Measurements from ENCODE around the gene SLC16A6.
"Not testable (repeated sequence)": the region's sequence is repeated elsewhere in the genome, so short reads cannot be mapped to it uniquely, and the experiment has no call there.

The SLC16A6 gene

DNA sequence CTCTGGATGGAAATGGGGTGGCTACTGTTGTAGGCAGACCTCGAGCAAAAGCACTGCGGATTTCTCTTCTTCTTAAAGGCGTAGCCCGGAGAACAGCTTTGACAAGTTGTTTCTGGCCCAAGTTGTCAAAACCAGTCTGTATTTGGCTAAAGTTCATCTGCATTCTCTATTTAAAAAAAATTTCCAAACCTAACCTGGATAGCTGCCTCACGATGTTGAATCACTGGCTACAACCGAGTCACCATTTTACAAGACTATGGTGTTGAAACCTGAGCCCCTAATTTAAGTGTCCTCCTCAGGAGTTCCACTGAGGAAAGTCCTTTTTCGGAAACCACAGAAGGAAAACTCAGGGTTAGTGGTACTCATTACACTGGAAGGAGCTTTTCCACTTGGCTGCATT is 1.5 kb downstream of the SLC16A6 start:
- DNase-seq = peak; percentile 22

- DNase-seq = peak; percentile 25
Observed at GRCh38 chr17:68288804-68289203, 2.1 kb downstream of the SLC16A6 start.

DNA sequence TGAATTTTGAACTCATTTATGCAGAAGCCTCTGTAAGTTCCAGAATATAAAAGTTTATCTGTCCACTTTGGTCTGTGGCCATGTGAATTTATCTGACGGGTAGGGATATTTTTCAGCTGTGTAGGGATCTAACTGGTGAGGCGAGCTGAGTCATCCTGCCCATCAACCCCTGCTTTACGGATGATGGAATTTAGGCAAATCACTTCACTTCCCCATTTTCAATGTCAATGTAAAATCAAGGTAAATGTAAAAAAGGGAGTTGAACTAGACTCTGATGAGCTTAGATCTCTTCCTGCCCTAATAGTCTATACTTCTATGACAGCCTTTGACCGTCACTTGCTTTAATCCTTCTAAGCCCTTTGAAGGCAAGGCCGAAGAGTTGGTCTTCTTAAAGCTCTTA is 2.6 kb downstream of the SLC16A6 start:
- no peak for DNase-seq

- not testable (repeated sequence) for DNase-seq
Observed at GRCh38 chr17:68281965-68282364, 9.0 kb downstream of the SLC16A6 start.

DNA sequence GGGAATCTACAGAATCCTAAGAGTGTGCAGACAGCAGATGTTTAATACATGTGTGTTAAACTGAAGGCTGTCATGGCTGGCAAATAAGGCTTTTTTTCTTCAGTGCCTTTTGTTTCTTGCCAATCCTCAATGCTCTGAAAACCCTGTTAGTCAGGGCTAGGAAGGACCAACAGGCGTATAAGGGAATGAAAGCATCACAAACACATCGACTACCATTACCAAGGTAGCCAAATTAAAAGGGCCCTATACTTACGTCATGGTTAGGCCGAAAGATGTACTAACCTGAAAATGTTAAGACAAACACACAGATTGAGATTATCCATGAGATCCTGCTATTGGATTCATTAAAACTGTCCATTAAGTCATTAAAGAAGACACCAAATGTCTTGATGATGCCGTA is 13.1 kb downstream of the SLC16A6 start:
- peak; percentile 13 for DNase-seq

DNA sequence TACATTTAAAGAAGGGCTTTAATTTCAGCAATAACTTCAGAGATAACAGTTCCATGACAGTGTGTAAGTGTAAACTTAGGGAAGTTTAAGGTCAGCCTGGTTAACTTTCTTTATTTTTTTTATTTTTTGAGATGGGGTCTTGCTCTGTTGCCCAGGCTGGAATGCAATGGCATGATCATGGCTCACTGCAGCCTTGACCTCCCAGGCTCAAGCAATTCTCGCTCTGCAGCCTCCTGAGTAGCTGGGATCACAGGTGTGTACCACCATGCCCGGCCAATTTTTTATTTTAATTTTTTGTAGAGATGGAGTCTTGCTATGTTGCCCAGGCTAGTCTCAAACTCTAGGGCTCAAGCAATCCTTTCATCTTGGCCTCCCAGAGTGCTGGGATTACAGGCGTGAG is 14.6 kb downstream of the SLC16A6 start:
- not testable (repeated sequence) for DNase-seq

GRCh38 chr17:68273722-68274121 is 17.2 kb downstream of the SLC16A6 start:
- no peak for DNase-seq

- DNase-seq = not testable (repeated sequence)
Observed at GRCh38 chr17:68265833-68266232, 25.1 kb downstream of the SLC16A6 start.

- DNase-seq = peak; percentile 66
Observed at GRCh38 chr17:68263101-68263681, 27.7 kb downstream of the SLC16A6 start.

DNA sequence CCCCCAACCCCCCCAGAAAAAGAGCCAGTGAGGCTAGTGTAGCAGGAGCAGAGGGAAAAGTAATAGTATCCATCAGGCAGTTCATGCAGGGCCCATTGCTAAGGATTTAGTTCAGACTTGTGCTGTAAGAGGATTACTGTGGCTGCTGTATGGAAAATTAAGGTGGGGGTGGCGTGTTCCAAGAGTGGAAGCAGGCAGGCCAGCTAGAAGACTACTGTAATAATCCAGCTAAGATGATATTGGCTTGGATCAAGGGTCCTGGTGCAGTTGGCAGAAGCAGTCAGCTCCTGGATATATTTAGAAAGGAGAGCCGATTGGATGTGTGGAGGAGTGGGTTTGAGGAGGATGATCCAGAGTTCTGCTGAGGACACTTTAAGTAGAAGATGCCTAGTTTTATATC is 28.5 kb downstream of the SLC16A6 start:
- DNase-seq = not testable (repeated sequence)

- peak; percentile 65 for DNase-seq
Observed at GRCh38 chr17:68260051-68260762, 30.7 kb downstream of the SLC16A6 start.

GRCh38 chr17:68259648-68259951 is 31.3 kb downstream of the SLC16A6 start:
- DNase-seq = peak; percentile 52

DNA sequence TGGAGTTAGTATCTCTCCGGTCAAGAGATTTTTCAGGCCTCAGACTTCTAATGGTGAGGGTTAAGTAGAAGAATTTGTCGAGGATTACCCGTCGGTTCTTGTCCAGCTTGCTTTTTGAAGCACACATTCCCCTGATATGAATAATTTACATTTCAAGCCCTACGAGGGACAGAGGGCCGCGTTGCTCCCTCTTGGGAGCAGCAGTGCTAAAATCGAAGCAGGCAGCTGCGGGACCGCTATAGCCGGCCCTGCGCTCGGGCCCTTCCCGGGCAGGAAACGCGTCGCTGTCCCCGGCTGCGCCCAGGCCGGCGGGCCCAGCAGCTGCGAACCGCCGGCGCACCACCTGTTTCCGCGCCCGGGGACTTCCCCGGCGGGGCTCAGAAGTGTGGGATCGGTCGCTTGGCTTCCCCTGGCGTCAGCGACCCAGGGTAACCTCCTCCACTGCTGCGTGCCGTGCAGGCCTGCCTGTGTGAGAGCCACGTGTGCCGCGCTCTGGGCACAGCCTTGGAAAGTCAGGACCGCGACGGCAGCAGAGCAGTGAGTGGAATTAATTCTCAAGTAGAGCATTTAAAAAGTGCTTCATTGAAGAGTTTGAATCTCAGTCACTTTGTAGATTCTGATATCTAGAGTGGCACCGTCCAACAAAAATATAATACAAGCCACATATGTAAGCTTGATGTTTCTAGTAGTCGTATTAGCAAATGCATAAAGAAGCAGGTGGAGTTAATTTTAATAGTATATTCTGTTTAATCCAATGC is 31.9 kb downstream of the SLC16A6 start:
- peak; percentile 73 for DNase-seq

DNA sequence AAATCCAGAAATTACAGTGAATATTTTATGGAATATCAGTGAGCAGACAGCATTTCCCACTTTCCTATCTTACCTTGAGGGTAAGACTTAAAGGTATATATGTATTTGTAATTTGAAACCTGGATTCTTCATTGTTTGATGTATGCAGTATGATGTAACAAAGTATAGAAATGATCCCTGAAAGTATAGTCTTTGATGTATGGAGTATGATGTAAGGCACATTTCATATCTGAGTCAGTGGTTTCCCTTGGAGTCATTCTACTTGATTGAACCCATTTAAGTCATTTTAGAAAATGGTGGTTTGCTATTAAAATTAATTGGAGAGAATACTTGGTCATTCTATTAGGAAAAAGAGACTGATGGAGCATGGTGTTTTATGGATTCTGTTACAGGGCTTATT is 33.0 kb downstream of the SLC16A6 start:
- no peak for DNase-seq

GRCh38 chr17:68256701-68257100 is 34.2 kb downstream of the SLC16A6 start:
- not testable (repeated sequence) for DNase-seq

DNA sequence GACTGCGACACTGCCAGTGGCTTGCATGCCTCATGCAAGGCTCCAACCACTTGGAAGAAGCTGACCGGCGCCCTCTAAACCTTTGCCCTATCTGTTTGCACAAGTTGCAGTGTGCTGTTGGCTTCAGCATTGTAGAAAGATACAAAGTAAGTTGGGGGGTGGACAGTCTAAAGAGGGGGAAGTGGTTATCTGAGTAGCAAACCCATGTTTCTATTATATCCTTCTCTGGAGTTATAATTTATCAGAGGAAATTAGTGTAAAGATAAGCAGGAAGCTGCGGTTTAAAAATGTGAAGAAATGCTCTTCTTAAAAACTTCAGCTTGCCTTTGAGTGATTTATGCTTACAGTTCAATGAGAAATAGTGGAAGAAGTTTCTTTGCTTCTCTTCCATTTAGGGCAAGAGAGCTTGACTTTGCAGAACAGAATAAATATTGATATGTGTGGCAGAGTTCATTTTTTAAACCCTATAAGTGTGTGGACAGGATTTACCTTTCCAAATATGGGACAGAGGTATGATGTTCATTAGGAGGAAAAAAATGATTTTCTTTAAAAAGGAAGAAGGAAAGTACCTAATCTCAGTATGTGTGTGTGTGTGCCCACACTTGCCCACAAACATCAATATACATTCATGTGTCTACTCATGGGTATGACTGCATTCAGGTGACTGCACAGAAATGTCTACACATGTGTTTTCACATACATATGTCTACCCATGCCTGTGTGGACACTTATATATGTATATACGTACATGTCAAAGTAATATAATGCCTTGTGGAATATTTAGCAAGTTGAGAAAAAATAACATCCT is 35.0 kb downstream of the SLC16A6 start:
- DNase-seq = no peak

GRCh38 chr17:68255151-68255550 is 35.8 kb downstream of the SLC16A6 start:
- no peak for DNase-seq

DNA sequence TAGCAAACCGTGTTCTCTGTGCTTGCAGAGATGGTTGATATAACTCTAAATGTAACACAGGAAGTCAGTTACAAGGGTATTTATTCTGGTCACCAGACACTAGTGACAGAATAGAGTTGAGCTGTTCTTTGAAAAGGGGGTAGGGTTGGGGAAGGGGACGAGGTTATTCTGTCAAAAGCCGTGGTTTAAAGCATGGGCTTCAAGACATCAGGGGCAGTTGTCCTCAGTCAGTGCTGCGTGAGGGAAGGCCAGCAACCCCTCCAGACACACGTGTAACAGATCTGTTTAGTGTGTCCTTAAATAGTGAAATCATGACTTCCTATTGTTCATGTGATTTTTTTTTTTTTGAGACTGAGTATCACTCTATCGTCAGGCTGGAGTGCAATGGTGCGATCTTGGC is 37.5 kb downstream of the SLC16A6 start:
- not testable (repeated sequence) for DNase-seq

DNA sequence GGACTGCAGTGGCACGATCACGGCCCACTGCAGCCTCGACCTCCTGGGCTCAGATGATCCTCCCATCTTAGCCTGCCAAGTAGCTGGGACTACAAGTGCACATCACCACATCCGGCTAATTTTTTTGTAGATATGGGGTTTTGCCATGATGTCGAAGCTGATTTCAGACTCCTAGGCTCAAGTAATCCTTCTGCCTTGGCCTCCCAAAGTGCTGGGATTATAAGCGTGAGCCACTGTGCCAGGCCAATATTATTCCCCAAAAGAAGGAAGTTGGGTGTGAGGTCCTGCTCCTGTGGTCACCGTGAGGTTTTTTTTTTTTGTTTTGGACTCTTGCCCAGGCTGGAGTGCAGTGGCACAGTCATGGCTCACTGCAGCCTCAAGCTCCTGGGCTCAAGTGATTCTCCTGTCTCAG is 41.6 kb downstream of the SLC16A6 start:
- no peak for DNase-seq

GRCh38 chr17:68248891-68249290 is 42.0 kb downstream of the SLC16A6 start:
- DNase-seq = no peak

DNA sequence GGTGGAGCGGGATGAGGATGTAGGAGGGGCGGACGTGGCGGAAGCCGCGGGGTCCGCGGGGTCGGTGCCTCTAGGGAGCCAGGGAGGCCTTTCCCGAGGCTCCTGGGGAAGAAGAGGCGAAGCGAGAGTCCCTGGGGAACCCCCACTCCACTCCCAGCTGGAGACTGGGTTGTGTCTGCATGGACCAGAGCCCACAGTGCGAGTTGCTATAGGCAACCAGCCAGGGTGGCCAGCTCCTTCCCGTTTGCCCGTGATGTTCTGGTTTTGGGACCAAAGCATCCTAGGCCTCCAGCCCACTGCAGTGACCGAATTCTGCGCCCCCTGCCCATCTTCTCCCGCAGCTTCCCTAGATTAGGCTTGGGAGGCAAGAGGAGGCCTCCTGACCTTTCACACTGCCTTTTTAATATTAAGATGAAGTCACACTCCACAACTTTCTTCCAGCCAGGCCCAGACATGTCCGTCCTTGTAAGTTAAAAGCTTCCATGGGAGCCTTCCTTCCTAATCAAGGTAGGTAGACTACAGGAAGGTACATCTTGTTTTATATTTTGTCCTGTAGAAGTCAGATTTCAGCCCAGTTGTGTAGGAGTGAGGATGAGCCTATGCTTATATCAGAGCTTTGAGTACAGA is 42.6 kb downstream of the SLC16A6 start:
- DNase-seq = no peak

- DNase-seq = peak; percentile 99
Observed at GRCh38 chr17:68247445-68248198, 43.3 kb downstream of the SLC16A6 start, which contains the start of gene AMZ2. Gene AMZ2 (plus strand): TSS chr17:68248043. CDS start chr17:68250188, 2,145 bp downstream.
